AG04449 (cell line): ENCODE results near the gene GCDH.
"Not testable (repeated sequence)": the region's sequence is repeated elsewhere in the genome, so short reads cannot be mapped to it uniquely, and the experiment has no call there.

ENCODE experiments used
- CTCF ChIA-PET: fragments of 350-600 bp; formaldehyde crosslinking; extraction: SDS; loops from one replicate; lab custom pipeline; 2021; ENCODE audit warnings: antibody characterized with exemption; lab: Yijun Ruan, JAX
- POLR2A ChIA-PET: fragments of 400-600, 350-600 bp; formaldehyde crosslinking; extraction: SDS; loops from one replicate; lab custom pipeline; 2020; ENCODE audit warnings: antibody characterized with exemption, inconsistent platforms; lab: Yijun Ruan, JAX
- DNase-seq: peaks from one replicate; pipeline ENCODE4 v3.0.0-alpha.2; 2010; ENCODE audit warnings: low read depth, low spot score
- H3K4me3 ChIP-seq: 2 replicates; pipeline ENCODE4 v1.5.1; 2011; ENCODE audit warnings: low read depth, mild to moderate bottlenecking, control low read depth, low read length
- CTCF ChIP-seq: IDR thresholded peaks from one replicate; pipeline ENCODE4 v1.5.1; 2011; ENCODE audit warnings: mild to moderate bottlenecking, moderate library complexity, low read length, control low read depth, inconsistent platforms; ENCODE audit not compliant: insufficient read depth; ENCODE audit errors: missing control alignments

GCDH gene

GRCh38 chr19:12913011-12913561 lies 22.1 kb downstream of the GCDH start:
- POLR2A ChIA-PET = no interaction called here
- CTCF ChIA-PET = interaction anchor here (0.9 to 1.4 kb wide), 5 partner anchors 14 to 193 kb away, joined by 3 to 7 read pairs (median 4); no protein-coding TSS in a partner anchor
- no peak for DNase-seq
- no peak for TF ChIP-seq CTCF
- H3K4me3 ChIP-seq = no peak overlapping the region

GRCh38 chr19:12913851-12914690 lies 23.1 kb downstream of the GCDH start:
- no peak for DNase-seq
- POLR2A ChIA-PET = no interaction called here
- H3K4me3 ChIP-seq = no peak overlapping the region
- no peak for TF ChIP-seq CTCF
- CTCF ChIA-PET = interaction anchor here (0.9 to 1.4 kb wide), 3 partner anchors 24 to 194 kb away, joined by 3 to 7 read pairs (median 4); no protein-coding TSS in a partner anchor

- DNase-seq, CTCF ChIA-PET: not testable (repeated sequence)
Measured at GRCh38 chr19:12915860-12916259, 24.9 kb downstream of the GCDH start.

GRCh38 chr19:12918253-12918652 lies 27.3 kb downstream of the GCDH start:
- no peak for DNase-seq
- H3K4me3 ChIP-seq = no peak overlapping the region
- TF ChIP-seq CTCF = no peak
- ChIA-PET POLR2A (no interaction called here), CTCF (no interaction called here)

More at GRCh38 chr19:12915860-12916259, 24.9 kb downstream of the GCDH start:
- H3K4me3 ChIP-seq, POLR2A ChIA-PET: not testable (repeated sequence)

- no peak overlapping the region for H3K4me3 ChIP-seq
- no peak for TF ChIP-seq CTCF
- DNase-seq = no peak
- ChIA-PET POLR2A (interaction anchor here (1.3 kb wide), 1 partner anchor 12 kb away, joined by 5 read pairs; no protein-coding TSS in a partner anchor), CTCF (interaction anchor here (0.9 to 1.8 kb wide), 3 partner anchors 12 to 160 kb away, joined by 3 to 6 read pairs (median 4); partner anchors contain the start of gene FARSA)
Measured at GRCh38 chr19:12921047-12921446, 30.1 kb downstream of the GCDH start.

- POLR2A ChIA-PET = no interaction called here
- CTCF ChIA-PET = interaction anchor here (1.3 kb wide), 1 partner anchor 9 kb away, joined by 6 read pairs; no protein-coding TSS in a partner anchor
- TF ChIP-seq CTCF = no peak
Measured at GRCh38 chr19:12922959-12923358, 32.0 kb downstream of the GCDH start.

More at GRCh38 chr19:12922959-12923358, 32.0 kb downstream of the GCDH start:
- H3K4me3 ChIP-seq = no peak overlapping the region
- DNase-seq = no peak
